Activated CD4-positive, alpha-beta T cell treated with anti-CD3 and anti-CD28 coated beads, Interleukin-2, amount 50 U/mL, for 4 hours (primary cell): ENCODE results near the gene PHETA2.
"Not testable (repeated sequence)": the region's sequence is repeated elsewhere in the genome, so short reads cannot be mapped to it uniquely, and the experiment has no call there.

Experiments used
- DNase-seq, 2 experiments: peaks; one replicate each; pipeline ENCODE4 v3.0.0-alpha.2; 2020

Gene PHETA2

GRCh38 chr22:42111798-42112197 lies 37.8 kb downstream of the PHETA2 start:
- no peak for DNase-seq

- not testable (repeated sequence) for DNase-seq
These were observed 38.7 kb downstream of the PHETA2 start for GRCh38 chr22:42112793-42113192.

GRCh38 chr22:42114721-42115120 lies 40.7 kb downstream of the PHETA2 start:
- DNase-seq, result no peak

GRCh38 chr22:42115420-42115830 lies 41.4 kb downstream of the PHETA2 start:
- DNase-seq, result not testable (repeated sequence)

GRCh38 chr22:42116848-42117424 lies 42.9 kb downstream of the PHETA2 start:
- no peak for DNase-seq

GRCh38 chr22:42120231-42121021 lies 46.4 kb downstream of the PHETA2 start:
- peak; percentile 29 to 42 for DNase-seq

GRCh38 chr22:42123529-42123928 lies 49.5 kb downstream of the PHETA2 start:
- DNase-seq, result not testable (repeated sequence)

- DNase-seq, result no peak
These were observed 53.6 kb downstream of the PHETA2 start for GRCh38 chr22:42127606-42128005.

- not testable (repeated sequence) for DNase-seq
These were observed 54.0 kb downstream of the PHETA2 start for GRCh38 chr22:42128007-42128406.
